Aortic smooth muscle cell (primary cell): ENCODE data around the gene PTPN3. TPM values are rescaled to one million over a fixed set of nuclear protein-coding genes. Genes with fewer than 3 reads are reported as not detected.

ENCODE experiments used
- total RNA-seq: library from RNA; depleted of rRNA; stranded (reverse); fragments of >200 nt; gene quantifications from 2 replicates; pipeline ENCODE4 v1.2.3, GENCODE V29; 2014

The PTPN3 gene
- total RNA-seq: 6.8 and 12.7 TPM in 2 replicates

GRCh38 chr9:109498195-109499092 is at the start of gene PTPN3:
Gene PTPN3, minus strand, starts transcription at chr9:109498307. Its CDS starts 34,873 bp downstream, at chr9:109463434.

Other genes with a start within 250 kb of the PTPN3 start
- under 0.01 and 0.25 TPM in 2 replicates for gene EPB41L4B, start 177.2 kb downstream of the PTPN3 start, total RNA-seq